Colon (tissue), 2 donors: ENCODE measurements around the gene PCDHA4.

ENCODE experiments used
- FAIRE-seq: peaks from 2 replicates; lab custom pipeline; 2012; peaks lifted over from hg19 to GRCh38; lab: Jason Lieb, UNC
- donor health status: control.
- donor health status: control.

PCDHA4 gene

GRCh38 chr5:140857177-140857986 is 50.5 kb downstream of the PCDHA4 start:
- FAIRE-seq, result no peak

DNA sequence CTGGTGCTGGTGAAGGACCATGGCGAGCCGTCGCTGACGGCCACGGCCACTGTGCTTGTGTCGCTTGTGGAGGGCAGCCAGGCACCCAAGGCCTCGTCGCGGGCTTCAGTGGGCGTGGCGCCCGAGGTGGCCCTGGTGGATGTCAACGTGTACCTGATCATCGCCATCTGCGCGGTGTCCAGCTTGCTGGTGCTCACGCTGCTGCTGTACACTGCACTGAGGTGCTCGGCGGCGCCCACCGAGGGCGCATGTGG is 51.0 kb downstream of the PCDHA4 start:
- FAIRE-seq, result no peak

- no peak for FAIRE-seq
These were observed 55.8 kb downstream of the PCDHA4 start for GRCh38 chr5:140862441-140863295.
